GM21529 (cell line): ENCODE measurements around the gene ORM2.

ENCODE experiments used
- ATAC-seq: cut with Tn5 transposase; IDR thresholded peaks from one replicate; pipeline ENCODE4 v1.9.1; 2021; ENCODE audit not compliant: unreplicated experiment

ORM2 gene

DNA sequence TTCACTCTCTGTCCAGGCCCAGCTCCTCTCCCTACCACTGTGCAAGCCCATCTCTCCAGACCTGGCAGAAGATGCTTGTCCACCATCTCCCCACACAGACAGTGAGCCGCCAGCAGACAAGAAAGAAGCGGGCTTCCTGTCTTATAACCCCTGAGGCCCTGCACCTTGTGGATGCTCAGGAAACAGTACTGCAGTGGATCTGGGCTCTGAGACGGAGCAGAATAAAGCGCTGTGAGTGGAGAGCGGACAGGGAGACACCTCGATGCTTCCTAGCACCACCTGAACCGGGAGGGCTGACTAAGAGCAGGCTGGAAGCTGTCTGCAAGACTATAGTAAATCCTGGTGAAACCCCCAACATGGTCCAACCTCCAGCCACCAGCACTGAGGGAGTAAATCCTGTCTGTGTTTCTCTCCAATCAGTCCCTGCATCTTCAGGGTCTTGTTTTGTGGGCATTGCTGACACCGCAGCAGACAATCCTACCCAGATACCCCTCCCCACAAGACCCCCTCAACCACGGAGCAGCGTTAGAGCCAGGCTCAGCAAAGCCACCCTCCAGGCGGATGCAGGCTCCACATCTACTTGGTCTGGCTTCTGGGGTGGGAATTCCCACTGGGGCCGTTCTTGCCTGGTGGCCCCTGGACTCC lies 18.7 kb downstream of the ORM2 start:
- no peak for ATAC-seq

DNA sequence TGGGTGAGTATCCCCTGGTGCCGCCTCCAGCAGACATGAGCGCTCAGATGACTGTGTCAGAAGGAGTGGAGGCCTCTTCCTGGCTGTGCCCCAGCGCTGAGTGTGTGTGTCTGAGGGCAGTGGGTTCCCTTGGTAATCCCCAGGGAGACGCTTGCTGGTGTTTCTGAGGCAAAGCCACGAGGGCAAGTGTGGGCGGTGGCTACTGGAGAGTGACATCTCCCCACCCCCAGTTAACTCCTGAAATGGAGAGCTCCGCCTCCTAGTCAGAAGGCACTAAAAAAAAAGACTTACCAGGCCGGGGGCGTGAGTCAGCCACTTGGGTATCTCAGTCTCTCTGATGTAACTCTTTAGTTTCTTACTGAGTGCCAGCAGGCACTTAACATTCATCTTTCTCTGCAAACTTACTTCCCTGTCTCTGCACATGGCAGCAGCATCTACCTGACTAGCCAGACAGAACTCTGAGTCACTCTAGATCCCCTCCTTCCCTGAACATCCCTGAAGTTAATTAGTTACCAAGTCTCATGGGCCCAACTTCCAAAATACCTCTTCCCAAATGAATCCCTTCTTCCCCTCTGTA lies 19.3 kb downstream of the ORM2 start:
- ATAC-seq, result peak; percentile 94

DNA sequence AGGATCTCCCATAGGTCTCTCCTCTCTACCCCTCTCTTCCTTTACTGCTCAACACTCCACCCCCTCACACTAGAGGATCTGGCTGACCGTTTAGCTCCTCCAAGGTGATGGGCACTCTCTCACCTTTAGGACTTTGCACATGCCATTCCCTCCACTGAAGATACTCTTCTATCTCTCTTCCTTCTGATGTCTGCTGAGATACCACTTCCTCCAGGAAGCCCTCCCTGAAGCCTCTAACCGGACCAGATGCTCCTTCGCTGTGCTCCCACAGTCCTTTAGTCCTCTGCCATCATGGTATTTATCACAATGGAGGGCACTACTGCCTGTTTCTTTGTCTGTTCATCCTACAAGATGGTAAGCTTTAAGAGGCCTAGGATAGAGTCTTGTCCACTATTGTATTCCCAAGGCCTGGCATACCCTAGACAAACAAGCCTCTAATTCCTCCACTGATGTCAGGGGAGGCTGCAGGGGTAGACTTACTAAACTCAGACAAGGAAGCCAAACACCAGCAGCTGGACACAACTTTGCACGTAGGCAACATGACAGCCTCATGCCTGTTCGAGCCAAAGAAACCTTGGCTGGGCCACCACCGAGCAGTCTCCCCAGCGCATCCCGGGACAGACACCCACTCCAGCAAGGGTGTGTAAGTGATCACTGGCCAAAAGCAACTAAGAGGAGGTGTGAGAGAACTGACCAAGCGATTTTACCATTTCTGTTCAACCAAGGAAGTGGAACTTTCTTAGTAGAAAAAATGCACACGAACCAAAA lies 20.2 kb downstream of the ORM2 start:
- no peak for ATAC-seq

DNA sequence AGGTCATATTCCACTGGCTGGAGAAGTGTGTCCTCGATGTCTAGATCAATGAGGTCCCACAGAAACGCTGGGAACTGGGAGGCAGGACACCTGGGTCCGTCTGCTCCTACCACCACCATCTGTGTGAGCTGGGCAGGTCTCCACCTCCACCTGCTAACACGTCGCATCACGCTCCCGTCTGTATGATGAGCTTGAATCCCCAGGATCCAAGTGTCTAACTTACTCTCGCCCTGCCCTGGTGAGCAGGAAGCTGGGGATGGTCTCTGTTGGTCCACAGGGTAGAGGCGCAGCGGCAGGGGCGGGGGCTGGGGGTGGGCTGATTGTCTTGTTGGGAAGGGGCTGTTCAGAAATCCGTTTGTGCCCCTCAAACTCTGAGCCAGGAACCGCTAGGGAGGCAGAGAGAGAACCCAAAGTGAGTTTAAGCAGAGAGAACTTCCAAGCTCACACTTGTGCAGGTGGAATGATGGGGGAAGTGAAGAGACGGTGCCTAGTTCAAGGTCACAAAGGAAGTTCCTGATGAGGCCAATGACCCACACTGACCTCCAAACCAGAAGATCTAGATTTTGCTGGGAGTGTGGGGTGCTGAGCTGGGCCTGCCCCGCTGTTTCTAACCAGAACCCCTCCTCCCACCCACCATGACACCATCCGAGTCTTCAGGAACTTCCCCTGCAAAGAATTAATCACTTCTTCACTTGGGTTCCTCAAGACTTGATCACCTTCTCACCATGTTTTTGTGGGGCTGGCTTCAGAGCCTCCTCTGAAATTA lies 21.1 kb downstream of the ORM2 start:
- ATAC-seq, result no peak

DNA sequence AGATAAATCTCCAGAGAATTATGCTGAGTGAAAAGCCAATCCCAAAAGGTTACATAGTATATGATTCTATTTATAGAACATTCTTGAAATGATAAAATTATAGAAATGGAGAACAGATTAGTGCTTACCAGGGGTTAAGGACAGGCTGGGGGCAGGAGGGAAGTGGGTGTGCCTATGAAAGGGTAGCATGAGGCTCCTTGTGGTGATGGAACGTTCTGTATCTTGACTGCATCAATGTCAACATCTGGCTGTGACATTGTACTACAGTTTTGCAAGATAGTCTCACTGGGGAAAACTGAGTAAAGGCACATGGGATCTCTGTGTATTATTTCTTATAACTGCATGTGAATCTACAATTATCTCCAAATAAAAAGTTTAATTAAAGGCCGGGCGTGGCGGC lies 22.3 kb downstream of the ORM2 start:
- ATAC-seq, result no peak

DNA sequence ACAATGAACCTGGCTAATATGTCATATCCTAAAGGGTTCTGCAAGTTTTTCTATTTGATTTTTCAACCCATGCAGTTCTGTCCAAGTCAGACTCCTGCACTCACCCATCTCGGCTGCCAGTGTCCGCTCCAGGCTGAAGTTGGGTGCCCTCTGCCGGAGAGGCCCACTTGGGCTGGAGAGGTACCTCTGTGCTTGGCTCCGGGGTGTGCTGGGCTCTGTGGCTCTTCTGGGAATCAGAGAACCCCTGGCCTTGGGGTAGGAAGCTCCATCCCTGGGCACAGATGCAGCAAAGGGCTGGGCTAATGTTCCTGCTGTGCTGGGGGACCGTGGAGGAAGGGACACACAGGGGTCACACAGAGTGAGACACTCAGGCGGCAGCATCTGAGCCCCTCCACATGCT lies 26.2 kb downstream of the ORM2 start:
- no peak for ATAC-seq

DNA sequence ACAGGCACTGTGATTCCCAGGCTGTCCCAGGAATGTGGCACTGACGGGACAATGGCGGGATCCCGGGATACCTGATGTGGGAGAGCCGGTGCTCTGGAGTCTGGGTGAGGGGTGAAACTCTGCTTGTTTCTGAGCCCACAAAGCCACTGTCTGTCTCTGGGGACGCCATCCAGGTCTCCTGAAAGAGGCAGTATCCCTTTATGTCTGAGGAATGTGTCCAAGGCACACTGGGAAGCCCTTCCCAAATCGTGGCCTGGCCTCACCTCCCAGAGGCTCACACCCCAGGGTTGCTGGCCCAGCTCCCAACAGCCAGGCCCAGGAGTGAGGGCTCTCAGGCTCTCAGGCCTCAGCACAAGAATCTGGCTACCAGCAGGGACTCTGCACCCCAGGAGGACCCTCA lies 27.1 kb downstream of the ORM2 start:
- no peak for ATAC-seq

DNA sequence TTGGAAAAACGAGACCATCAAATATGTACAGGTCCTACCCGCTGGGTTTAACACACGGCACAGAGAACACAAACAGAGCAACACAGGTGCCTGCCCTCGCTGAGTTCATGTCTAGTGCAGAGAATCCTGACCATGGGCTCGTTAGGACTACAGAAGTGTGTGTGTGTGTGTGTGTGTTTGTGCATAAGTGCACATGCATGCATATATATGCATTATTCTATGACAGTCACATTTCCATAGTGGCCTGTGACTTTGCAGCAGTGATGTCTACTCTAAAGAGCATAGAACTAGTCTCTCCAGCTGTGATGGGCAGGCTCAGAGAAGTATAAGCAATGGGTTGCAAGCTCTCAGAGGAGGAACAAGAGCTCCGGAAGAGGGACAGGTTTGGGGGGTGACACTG lies 27.7 kb downstream of the ORM2 start:
- ATAC-seq, result no peak

DNA sequence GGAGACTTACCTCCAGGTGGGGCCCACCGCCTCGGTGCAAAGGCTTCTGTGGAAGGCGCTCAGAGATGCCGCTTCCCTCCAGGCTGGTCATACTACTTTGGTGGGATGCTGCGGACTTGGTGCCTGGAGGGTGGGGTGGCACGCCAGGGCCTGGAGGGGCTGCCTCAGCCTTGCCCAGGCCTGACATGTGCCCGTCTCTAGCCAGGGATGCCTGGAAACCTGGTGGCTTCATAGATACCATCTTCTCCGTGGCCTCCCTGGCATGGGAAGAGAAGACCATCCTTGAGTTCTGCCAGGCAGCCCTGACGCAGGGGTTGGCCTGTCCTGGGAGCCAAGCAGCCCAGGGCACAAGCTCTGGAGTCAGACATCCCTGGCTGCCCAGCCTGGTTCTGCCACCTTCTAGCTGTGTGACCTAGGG lies 28.3 kb downstream of the ORM2 start:
- ATAC-seq, result no peak

DNA sequence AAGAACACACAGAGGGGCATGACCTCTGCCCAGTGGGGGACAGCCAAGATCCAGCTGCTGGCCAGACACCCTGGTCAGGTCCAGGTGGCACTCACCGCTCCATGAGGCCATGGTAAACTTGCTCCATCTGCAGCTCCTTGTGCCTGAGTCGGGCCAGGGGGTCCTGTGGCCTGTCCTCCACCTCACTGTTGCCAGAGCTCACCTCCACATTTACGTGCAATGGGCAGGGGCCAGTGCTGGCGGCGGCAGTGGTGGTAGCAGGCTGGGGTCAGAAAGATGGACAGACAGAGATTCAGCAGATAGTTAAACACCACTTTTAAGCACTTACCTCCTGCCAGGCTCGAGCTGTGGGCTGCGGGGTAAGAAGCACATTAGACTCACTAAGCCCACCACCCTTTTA lies 30.1 kb downstream of the ORM2 start:
- no peak for ATAC-seq

DNA sequence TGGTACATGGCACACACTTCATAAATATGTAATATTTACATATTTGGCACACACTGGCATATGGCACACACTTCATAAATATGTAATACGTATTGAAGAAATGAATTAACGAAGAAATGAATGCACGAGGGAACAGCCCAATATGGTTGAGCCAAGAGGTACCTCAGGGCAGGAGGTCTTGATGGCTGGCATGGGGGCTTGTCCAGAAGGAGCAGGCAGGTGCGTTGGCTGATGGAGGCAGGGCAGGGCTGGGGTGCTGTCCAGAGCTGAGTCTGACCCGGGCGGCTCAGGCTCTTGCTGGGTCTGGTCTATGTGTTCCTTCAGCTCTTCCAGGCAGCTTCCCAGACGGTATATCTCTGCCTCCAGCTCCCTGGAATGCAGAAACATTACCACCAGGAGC lies 31.9 kb downstream of the ORM2 start:
- ATAC-seq, result no peak

DNA sequence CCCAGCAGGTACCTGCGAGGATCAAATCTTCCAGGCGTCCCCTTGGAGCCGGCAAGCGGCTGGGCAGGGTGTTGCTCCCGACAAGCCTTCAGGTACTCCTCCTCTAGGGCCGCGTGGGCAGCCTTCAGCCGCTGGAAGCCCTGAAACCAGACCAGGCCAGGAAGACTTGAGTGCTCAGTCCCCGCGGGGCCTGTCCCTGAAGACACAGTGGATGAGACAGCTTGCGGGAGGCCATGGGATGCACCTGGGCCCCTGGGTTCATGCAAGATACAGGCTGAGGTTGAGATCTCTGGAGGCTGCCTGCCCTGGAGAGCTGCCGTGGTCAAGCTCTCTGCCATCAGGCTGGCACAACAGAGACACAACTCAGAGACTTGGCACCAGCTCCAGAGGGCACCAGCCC lies 32.7 kb downstream of the ORM2 start:
- ATAC-seq, result no peak

DNA sequence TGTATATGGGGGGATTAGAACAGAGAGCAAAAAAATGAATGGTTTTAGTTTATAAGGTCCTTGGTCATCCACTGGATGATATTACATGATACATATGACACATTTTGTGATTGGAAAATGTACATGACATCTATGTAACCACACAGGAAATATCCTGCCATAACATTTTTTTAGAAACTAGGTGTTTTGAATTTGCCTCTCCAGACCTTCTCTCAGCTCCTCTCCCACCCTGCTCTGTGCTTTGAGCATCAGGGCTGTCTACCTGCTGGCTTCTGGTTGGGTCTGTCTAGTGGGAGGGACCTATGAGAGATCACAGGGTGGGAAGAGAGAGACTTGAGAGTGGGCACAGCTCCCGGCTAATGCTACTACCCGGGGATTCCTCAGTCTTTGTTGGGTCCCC lies 33.8 kb downstream of the ORM2 start:
- ATAC-seq, result no peak

DNA sequence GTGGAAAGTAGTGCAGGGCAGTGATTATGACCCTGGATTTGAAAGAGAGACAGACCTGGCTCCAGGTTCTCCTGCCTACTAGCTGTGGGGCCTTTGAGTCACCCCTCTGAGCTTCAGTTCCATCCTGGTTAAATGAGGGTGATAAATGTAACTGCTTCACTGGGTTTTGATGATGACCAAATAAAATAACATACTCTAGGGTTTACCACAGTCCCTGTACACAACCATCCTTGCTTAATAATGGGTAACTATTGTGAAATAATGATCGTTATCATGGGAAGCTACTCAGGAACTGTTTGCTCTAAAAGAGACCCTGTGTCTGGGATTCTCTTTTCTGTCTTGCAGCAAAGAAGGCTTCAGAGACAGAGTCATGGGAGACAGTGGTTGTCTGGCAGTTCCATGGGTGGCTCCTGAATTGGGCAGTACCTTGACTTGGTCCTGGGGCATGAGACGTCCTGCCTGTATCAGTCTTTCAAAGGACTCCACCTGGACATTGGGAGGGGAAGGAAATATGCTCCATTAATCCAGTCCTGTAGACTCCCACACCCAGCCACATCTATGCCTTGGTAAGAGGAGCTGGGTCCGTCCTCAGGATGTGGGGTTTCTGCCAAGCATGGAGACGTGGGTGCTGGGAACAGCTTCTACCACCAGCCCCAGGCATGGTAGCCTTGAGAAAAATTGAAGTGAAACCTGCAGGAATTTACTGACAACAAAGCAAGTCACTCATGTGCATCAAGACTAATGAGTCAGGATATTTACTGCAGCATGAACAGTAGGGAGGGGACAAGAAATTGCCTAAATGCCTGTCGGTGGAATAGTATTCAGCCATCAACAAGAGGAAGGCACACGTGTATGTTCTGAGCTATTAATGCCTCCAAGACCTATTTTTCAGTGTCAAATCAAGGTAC lies 34.7 kb downstream of the ORM2 start:
- no peak for ATAC-seq

DNA sequence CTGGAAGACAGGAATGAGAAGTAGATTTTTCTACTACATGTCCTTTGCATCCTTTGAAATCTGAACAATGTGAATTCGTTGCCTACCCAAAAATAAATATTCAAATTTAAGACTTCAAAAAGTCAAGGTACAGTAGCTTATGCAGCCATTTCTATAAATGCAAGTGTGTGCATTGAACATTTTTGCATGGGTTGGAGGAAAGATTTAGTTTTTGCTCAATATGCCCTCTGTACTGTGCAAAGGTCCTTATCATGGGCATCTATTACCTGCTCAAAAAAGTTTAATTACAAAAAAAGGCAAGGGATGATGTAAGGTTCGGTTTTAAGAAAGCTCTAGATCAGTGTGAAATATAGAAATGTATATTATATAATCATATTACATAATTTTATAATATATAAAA lies 35.5 kb downstream of the ORM2 start:
- no peak for ATAC-seq

DNA sequence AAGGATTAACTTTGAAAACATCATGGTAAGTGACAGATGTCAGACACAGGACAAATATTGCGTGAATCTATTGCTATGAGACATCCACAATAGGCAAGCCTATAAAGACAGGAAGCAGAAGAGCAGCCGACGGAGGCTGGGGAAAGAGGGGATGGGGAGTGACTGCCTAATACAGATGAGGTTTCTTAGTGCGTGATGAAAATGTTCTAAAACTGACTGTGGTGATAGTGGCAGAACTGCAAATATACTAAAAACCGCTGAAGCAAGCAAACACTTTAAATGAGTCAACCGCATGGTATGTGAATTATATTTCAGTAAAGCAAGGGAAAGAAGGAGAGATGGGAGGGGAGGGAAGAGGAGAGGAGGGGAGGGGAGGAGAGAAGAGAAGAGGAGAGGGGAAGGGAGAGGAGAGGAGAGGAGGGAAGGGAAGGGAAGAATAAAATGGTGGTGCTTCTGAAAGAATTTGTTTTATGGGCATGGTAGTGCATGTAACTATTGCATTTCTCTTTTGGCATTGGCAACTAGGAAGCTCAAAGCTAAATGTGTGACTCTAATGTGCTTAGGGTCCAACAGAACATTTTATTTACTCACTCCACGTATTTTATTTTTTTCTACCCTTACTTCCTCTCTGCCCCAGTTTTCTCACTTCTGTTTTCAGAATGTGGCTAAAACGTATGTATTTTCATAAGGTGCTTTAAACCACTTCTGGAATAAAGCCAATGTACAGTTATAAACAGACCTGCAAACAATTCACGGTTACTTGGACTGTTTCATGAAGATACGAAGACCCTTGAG lies 36.9 kb downstream of the ORM2 start:
- peak; percentile 54 for ATAC-seq

DNA sequence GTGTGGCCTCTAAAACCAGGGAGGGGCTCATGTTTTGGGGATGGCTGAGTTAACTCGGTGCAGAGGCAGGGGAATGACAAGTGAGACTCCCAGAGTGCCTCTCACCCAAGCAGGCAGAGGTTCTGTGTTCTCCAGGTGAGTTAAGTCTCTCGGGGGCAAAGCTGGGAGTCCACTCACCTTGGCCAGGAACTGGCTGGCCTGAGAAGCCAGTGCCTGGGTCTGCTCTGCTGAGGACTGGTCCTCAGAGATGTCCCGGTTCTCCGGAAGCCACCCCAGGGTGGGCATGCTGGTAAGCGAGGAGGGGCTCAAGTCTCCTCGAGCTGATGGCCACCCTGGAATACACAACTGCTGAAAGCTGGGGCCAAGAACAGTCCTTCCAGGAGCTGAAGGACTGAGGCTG lies 37.7 kb downstream of the ORM2 start:
- no peak for ATAC-seq

DNA sequence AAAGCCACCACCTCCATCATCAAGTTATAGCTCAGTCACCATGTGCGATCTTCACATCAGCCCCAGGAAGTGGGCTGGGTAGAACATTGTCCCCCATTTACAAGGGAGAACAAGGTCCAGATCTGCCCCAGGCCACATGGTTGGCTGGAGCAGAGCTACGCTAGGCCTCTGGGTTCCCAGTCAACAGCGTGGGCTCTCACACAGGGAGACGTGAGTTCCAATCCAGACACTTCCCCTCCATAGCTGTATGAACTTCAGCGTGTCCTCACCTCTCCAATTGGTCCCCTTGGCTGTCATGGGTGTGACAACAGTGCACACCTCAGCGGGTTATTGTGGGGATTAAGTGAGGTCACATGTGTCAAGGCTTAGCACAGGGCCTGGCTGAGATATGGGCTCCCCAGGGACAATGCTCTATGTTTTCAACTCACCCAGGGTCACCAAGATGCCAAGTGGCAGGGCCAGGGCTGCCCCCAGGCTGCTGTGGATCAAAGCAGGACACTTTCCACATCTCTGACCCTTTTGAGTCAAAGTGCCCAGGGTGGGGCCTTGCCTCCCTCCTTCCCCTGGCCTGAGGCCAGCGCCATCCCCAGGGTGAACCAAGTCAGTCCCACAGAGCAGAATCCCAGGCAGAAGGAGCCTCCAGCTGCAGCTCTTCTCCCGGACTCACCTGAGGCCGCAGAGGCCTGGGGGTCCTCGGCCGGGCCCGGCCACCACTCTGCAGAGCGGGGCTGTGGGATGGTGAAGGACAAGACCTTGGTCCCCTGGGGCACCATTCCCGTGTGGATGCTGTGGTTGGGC lies 38.3 kb downstream of the ORM2 start:
- ATAC-seq, result no peak
